Measurements from ENCODE around the gene GHRH. TPM values are rescaled to one million over a fixed set of nuclear protein-coding genes. Genes with fewer than 3 reads are reported as not detected.

Gene GHRH
- total RNA-seq, 4 donors from 2014 or later, result not detected

GRCh38 chr20:37273988-37274387, 12.4 kb upstream of the GHRH start:
- no peaks in the 10 kb centered on the region for H3K27me3 ChIP-seq
- 79 to 93% methylated on average over 1 of the region's 1 CpG for WGBS, 2 donors
- intact Hi-C loops (cut with DNase I), result loop anchor here (5.0 kb wide), 1 partner anchor 263 kb away; no protein-coding TSS in a partner anchor

DNA sequence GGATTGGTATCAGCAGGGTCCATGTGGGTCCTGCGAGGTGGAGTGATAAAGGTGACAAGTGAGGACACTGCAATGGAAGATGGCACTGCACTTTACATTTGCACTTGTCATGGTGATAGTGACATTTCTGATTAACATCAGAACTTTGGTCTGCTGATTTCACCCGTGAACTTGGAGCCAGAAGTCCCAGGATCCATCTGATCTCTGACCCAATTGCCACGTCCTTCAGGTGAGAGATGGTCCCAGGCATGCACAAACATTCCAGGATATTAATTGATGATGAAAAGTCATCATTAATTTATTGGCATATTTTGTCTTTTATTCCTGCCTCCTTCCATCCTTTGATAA, 9.8 kb upstream of the GHRH start:
- DNase-seq, result no peak
- Histone ChIP-seq H3K4me1 (peaks cover 0 to 8% (median 4%) of the 10 kb centered on the region in 3 donors), H3K27ac (no peak overlapping the region), H3K4me3 (no peak overlapping the region), H3K27me3 (no peaks in the 10 kb centered on the region), H3K9me3 (no peaks in the 10 kb centered on the region), H3K36me3 (no peaks in the 10 kb centered on the region)
- TF ChIP-seq CTCF (IDR thresholded peaks at IDR 0.05) (no peak), POLR2A (IDR thresholded peaks at IDR 0.05) (no peak)
- intact Hi-C loops (cut with DNase I), result loop anchor here (5.0 kb wide), 1 partner anchor 266 kb away; no protein-coding TSS in a partner anchor
- 71 to 86% methylated on average over 2 of the region's 3 CpGs for WGBS, 2 donors

More at GRCh38 chr20:37273988-37274387, 12.4 kb upstream of the GHRH start:
- Histone ChIP-seq H3K27ac (no peak overlapping the region), H3K4me1 (peaks cover 4 to 24% (median 7%) of the 10 kb centered on the region in 3 donors), H3K4me3 (no peak overlapping the region), H3K9me3 (no peaks in the 10 kb centered on the region), H3K36me3 (no peaks in the 10 kb centered on the region)
- no peak for DNase-seq
- TF ChIP-seq CTCF (IDR thresholded peaks at IDR 0.05) (no peak), POLR2A (IDR thresholded peaks at IDR 0.05) (no peak)

GRCh38 chr20:37270576-37271420, 9.2 kb upstream of the GHRH start:
- peaks cover 0 to 4% (median 4%) of the 10 kb centered on the region in 3 donors for H3K4me1 ChIP-seq
- no peaks in the 10 kb centered on the region for H3K27me3 ChIP-seq
- no peaks in the 10 kb centered on the region for H3K9me3 ChIP-seq
- intact Hi-C loops (cut with DNase I), result loop anchor here (5.0 kb wide), 1 partner anchor 267 kb away; no protein-coding TSS in a partner anchor
- WGBS, 2 donors, result 67 to 93% methylated on average over 1 to 8 of the region's 12 CpGs
- DNase-seq, result no peak
- H3K27ac ChIP-seq, result peak overlapping the region in 1 of 4 donors; percentile 21
- H3K36me3 ChIP-seq, result no peaks in the 10 kb centered on the region
- H3K4me3 ChIP-seq, result no peak overlapping the region
- TF ChIP-seq CTCF (IDR thresholded peaks at IDR 0.05) (no peak), POLR2A (IDR thresholded peaks at IDR 0.05) (no peak)

- Histone ChIP-seq H3K9me3 (no peaks in the 10 kb centered on the region), H3K4me3 (no peak overlapping the region), H3K4me1 (peaks cover 0 to 4% (median 4%) of the 10 kb centered on the region in 3 donors), H3K27me3 (no peaks in the 10 kb centered on the region), H3K27ac (no peak overlapping the region), H3K36me3 (no peaks in the 10 kb centered on the region)
- 73 to 77% methylated on average over 9 to 11 of the region's 15 CpGs for WGBS, 2 donors
- TF ChIP-seq CTCF (IDR thresholded peaks at IDR 0.05) (no peak), POLR2A (IDR thresholded peaks at IDR 0.05) (no peak)
- no peak for DNase-seq
- intact Hi-C loops (cut with DNase I), result no loop called here
Observed at GRCh38 chr20:37267667-37268313, 6.2 kb upstream of the GHRH start.
